CD8-positive, alpha-beta memory T cell (primary cell): Measurements from ENCODE around the gene ITCH. TPM values are rescaled to one million over a fixed set of nuclear protein-coding genes. Genes with fewer than 3 reads are reported as not detected.
A peak's percentile ranks its signal among the peaks of the same experiment; 100 is the strongest.

Experiments used
- CTCF ChIA-PET: fragments of 350-600 bp; sonication (Branson Sonifier 250); formaldehyde crosslinking; loops from one replicate; lab custom pipeline; 2021; ENCODE audit warnings: antibody characterized with exemption; lab: Charles Lee
- POLR2A ChIA-PET: fragments of 350-600 bp; sonication (Branson Sonifier 250); formaldehyde crosslinking; loops from one replicate; lab custom pipeline; 2021; ENCODE audit warnings: antibody characterized with exemption; lab: Charles Lee
- DNase-seq, 5 donors: peaks; one replicate each; pipeline versions ENCODE4 v3.0.0 to v3.0.0-alpha.2; 2020 to 2022; ENCODE audit warnings: mixed read lengths in 1 of 5
- H3K27ac ChIP-seq: one replicate; pipeline ENCODE4 v1.7.0; 2013; ENCODE audit warnings: low read depth, mild to moderate bottlenecking, low read length, moderate library complexity
- H3K27me3 ChIP-seq: 2 replicates; pipeline ENCODE4 v1.7.0; 2013; ENCODE audit warnings: low read length, mild to moderate bottlenecking; ENCODE audit not compliant: insufficient read depth, poor library complexity, severe bottlenecking
- H3K36me3 ChIP-seq: 2 replicates; pipeline ENCODE4 v1.7.0; 2013; ENCODE audit warnings: mild to moderate bottlenecking, low read length, moderate library complexity; ENCODE audit not compliant: insufficient read depth
- H3K4me1 ChIP-seq: 2 replicates; pipeline ENCODE4 v1.7.0; 2013; ENCODE audit warnings: mild to moderate bottlenecking, low read length, moderate library complexity; ENCODE audit not compliant: insufficient read depth
- H3K4me3 ChIP-seq: 2 replicates; pipeline ENCODE4 v1.7.0; 2013; ENCODE audit warnings: mild to moderate bottlenecking, low read length
- H3K9me3 ChIP-seq: 2 replicates; pipeline ENCODE4 v1.7.0; 2013; ENCODE audit warnings: mild to moderate bottlenecking, low read length
- H3K27ac Mint-ChIP-seq, 8 donors: one replicate each; pipeline ENCODE4 v1.8.0; 2020 to 2021; ENCODE audit warnings: mixed read lengths in 8 of 8, mild to moderate bottlenecking in 6 of 8, inconsistent platforms in 3 of 8, moderate library complexity in 3 of 8
- H3K27me3 Mint-ChIP-seq, 2 donors: one replicate each; pipeline ENCODE4 v1.8.0; 2020 to 2021; ENCODE audit warnings: mixed read lengths in 2 of 2, mild to moderate bottlenecking in 1 of 2, moderate library complexity in 1 of 2
- H3K36me3 Mint-ChIP-seq, 3 donors: one replicate each; pipeline ENCODE4 v1.8.0; 2020 to 2021; ENCODE audit warnings: mixed read lengths in 3 of 3, inconsistent platforms in 1 of 3, mild to moderate bottlenecking in 1 of 3
- H3K4me1 Mint-ChIP-seq, 3 donors: one replicate each; pipeline ENCODE4 v1.8.0; 2020 to 2021; ENCODE audit warnings: mixed read lengths in 3 of 3, inconsistent platforms in 1 of 3, mild to moderate bottlenecking in 1 of 3
- H3K4me3 Mint-ChIP-seq, 7 donors: one replicate each; pipeline ENCODE4 v1.8.0; 2020 to 2021; ENCODE audit warnings: mixed read lengths in 7 of 7, mild to moderate bottlenecking in 6 of 7, moderate library complexity in 4 of 7, inconsistent platforms in 2 of 7
- H3K9me3 Mint-ChIP-seq, 5 donors: one replicate each; pipeline ENCODE4 v1.8.0; 2020 to 2022; ENCODE audit warnings: mixed read lengths in 5 of 5, mild to moderate bottlenecking in 3 of 5, moderate library complexity in 2 of 5, inconsistent platforms in 1 of 5
- polyA plus RNA-seq: library from polyadenylated mRNA; unstranded; fragments of 300-500 nt; fragmentation: Illumina TruSeq; gene quantifications from one replicate; pipeline ENCODE4 v1.2.3, GENCODE V29; 2021
- total RNA-seq, 2 experiments: library from RNA; stranded (reverse); gene quantifications; one replicate each; pipeline ENCODE4 v1.2.3, GENCODE V29; 2021

ITCH gene
- total and polyA plus RNA-seq, 3 experiments from 2014 or later: 38.0 to 51.7 (median 45.6) TPM

GRCh38 chr20:34532320-34532719 lies 169.2 kb downstream of the ITCH start:
- Mint-ChIP-seq H3K4me1 (peaks cover 15 to 27% (median 17%) of the 10 kb centered on the region in 3 donors), H3K27ac (peak overlapping the region in 1 of 8 donors; percentile 43), H3K27me3 (no peaks in the 10 kb centered on the region), H3K36me3 (peaks cover 0 to 85% (median 18%) of the 10 kb centered on the region in 3 donors), H3K4me3 (no peak overlapping the region), H3K9me3 (no peaks in the 10 kb centered on the region)
- Histone ChIP-seq H3K4me3 (no peak overlapping the region), H3K9me3 (no peaks in the 10 kb centered on the region), H3K27ac (no peak overlapping the region), H3K27me3 (no peaks in the 10 kb centered on the region), H3K4me1 (no peaks in the 10 kb centered on the region), H3K36me3 (peaks cover 55% of the 10 kb centered on the region)
- POLR2A ChIA-PET: no interaction called here
- no peak for DNase-seq
- CTCF ChIA-PET: interaction anchor here (1.1 kb wide), 1 partner anchor 220 kb away, joined by 3 read pairs; no protein-coding TSS in a partner anchor

- H3K4me1 ChIP-seq: no peaks in the 10 kb centered on the region
- no peaks in the 10 kb centered on the region for H3K27me3 ChIP-seq
- H3K9me3 ChIP-seq: no peaks in the 10 kb centered on the region
- H3K36me3 ChIP-seq: peaks cover 51% of the 10 kb centered on the region
- H3K9me3 Mint-ChIP-seq: no peaks in the 10 kb centered on the region
- DNase-seq: no peak
- no peaks in the 10 kb centered on the region for H3K27me3 Mint-ChIP-seq
- H3K27ac Mint-ChIP-seq: peak overlapping the region in 3 of 8 donors; percentile 43 to 87 (median 72)
- CTCF ChIA-PET: interaction anchor here (1.1 kb wide), 1 partner anchor 220 kb away, joined by 3 read pairs; no protein-coding TSS in a partner anchor
- no peak overlapping the region for H3K27ac ChIP-seq
- peaks cover 15 to 28% (median 17%) of the 10 kb centered on the region in 3 donors for H3K4me1 Mint-ChIP-seq
- H3K4me3 Mint-ChIP-seq: no peak overlapping the region
- POLR2A ChIA-PET: no interaction called here
- no peak overlapping the region for H3K4me3 ChIP-seq
- peaks cover 0 to 85% (median 19%) of the 10 kb centered on the region in 3 donors for H3K36me3 Mint-ChIP-seq
Observed at GRCh38 chr20:34532756-34533155, 169.7 kb downstream of the ITCH start.

- Mint-ChIP-seq H3K36me3 (peaks cover 0 to 82% (median 19%) of the 10 kb centered on the region in 3 donors), H3K27me3 (no peaks in the 10 kb centered on the region), H3K4me3 (no peak overlapping the region), H3K9me3 (no peaks in the 10 kb centered on the region), H3K4me1 (peaks cover 15 to 26% (median 17%) of the 10 kb centered on the region in 3 donors), H3K27ac (peak overlapping the region in 3 of 8 donors; percentile 13 to 89 (median 51))
- Histone ChIP-seq H3K9me3 (no peaks in the 10 kb centered on the region), H3K36me3 (peaks cover 45% of the 10 kb centered on the region), H3K4me1 (no peaks in the 10 kb centered on the region), H3K4me3 (no peak overlapping the region), H3K27ac (no peak overlapping the region), H3K27me3 (no peaks in the 10 kb centered on the region)
- POLR2A ChIA-PET: no interaction called here
- CTCF ChIA-PET: interaction anchor here (0.9 kb wide), 1 partner anchor 173 kb away, joined by 3 read pairs; no protein-coding TSS in a partner anchor
- DNase-seq: no peak
Observed at GRCh38 chr20:34534391-34535165, 171.5 kb downstream of the ITCH start.

- no peak overlapping the region for H3K27ac ChIP-seq
- ChIA-PET CTCF (interaction anchor here (0.9 kb wide), 1 partner anchor 173 kb away, joined by 3 read pairs; no protein-coding TSS in a partner anchor), POLR2A (no interaction called here)
- no peaks in the 10 kb centered on the region for H3K4me1 ChIP-seq
- H3K9me3 Mint-ChIP-seq: no peaks in the 10 kb centered on the region
- H3K36me3 Mint-ChIP-seq: peaks cover 0 to 80% (median 17%) of the 10 kb centered on the region in 3 donors
- H3K4me3 ChIP-seq: no peak overlapping the region
- H3K4me1 Mint-ChIP-seq: peaks cover 14 to 27% (median 16%) of the 10 kb centered on the region in 3 donors
- H3K9me3 ChIP-seq: no peaks in the 10 kb centered on the region
- peaks cover 42% of the 10 kb centered on the region for H3K36me3 ChIP-seq
- H3K27me3 ChIP-seq: no peaks in the 10 kb centered on the region
- H3K4me3 Mint-ChIP-seq: no peak overlapping the region
- DNase-seq: no peak
- H3K27me3 Mint-ChIP-seq: no peaks in the 10 kb centered on the region
- peak overlapping the region in 6 of 8 donors; percentile 50 to 94 (median 64) for H3K27ac Mint-ChIP-seq
Observed at GRCh38 chr20:34535301-34535840, 172.3 kb downstream of the ITCH start.

GRCh38 chr20:34535857-34536256 lies 172.8 kb downstream of the ITCH start:
- H3K9me3 ChIP-seq: no peaks in the 10 kb centered on the region
- Mint-ChIP-seq H3K9me3 (no peaks in the 10 kb centered on the region), H3K36me3 (peaks cover 0 to 80% (median 18%) of the 10 kb centered on the region in 3 donors), H3K27me3 (no peaks in the 10 kb centered on the region), H3K27ac (peak overlapping the region in 6 of 8 donors; percentile 50 to 94 (median 64)), H3K4me1 (peaks cover 14 to 27% (median 16%) of the 10 kb centered on the region in 3 donors), H3K4me3 (no peak overlapping the region)
- ChIA-PET POLR2A (no interaction called here), CTCF (interaction anchor here (0.9 to 2.8 kb wide), 3 partner anchors 27 to 231 kb away, joined by 4 to 20 read pairs (median 7); no protein-coding TSS in a partner anchor)
- no peaks in the 10 kb centered on the region for H3K27me3 ChIP-seq
- H3K36me3 ChIP-seq: peaks cover 47% of the 10 kb centered on the region
- peaks cover 2% of the 10 kb centered on the region for H3K4me1 ChIP-seq
- H3K4me3 ChIP-seq: no peak overlapping the region
- DNase-seq: no peak
- H3K27ac ChIP-seq: no peak overlapping the region

GRCh38 chr20:34536798-34537394 lies 173.8 kb downstream of the ITCH start:
- no peaks in the 10 kb centered on the region for H3K9me3 ChIP-seq
- CTCF ChIA-PET: interaction anchor here (0.9 to 2.8 kb wide), 6 partner anchors 14 to 233 kb away, joined by 3 to 20 read pairs (median 5); no protein-coding TSS in a partner anchor
- peaks cover 12% of the 10 kb centered on the region for H3K4me1 ChIP-seq
- Mint-ChIP-seq H3K4me1 (peaks cover 18 to 30% (median 18%) of the 10 kb centered on the region in 3 donors), H3K27ac (peak overlapping the region in 1 of 8 donors; percentile 63), H3K27me3 (no peaks in the 10 kb centered on the region), H3K9me3 (no peaks in the 10 kb centered on the region), H3K36me3 (peaks cover 0 to 79% (median 24%) of the 10 kb centered on the region in 3 donors), H3K4me3 (no peak overlapping the region)
- POLR2A ChIA-PET: no interaction called here
- no peak overlapping the region for H3K4me3 ChIP-seq
- no peaks in the 10 kb centered on the region for H3K27me3 ChIP-seq
- H3K27ac ChIP-seq: no peak overlapping the region
- peak in 2 of 5 donors; percentile 28 to 64 for DNase-seq
- H3K36me3 ChIP-seq: peaks cover 41% of the 10 kb centered on the region

GRCh38 chr20:34537651-34538050 lies 174.6 kb downstream of the ITCH start:
- Histone ChIP-seq H3K27me3 (no peaks in the 10 kb centered on the region), H3K4me1 (peaks cover 13% of the 10 kb centered on the region), H3K4me3 (no peak overlapping the region), H3K27ac (no peak overlapping the region), H3K36me3 (peaks cover 41% of the 10 kb centered on the region), H3K9me3 (no peaks in the 10 kb centered on the region)
- CTCF ChIA-PET: interaction anchor here (0.9 to 2.8 kb wide), 9 partner anchors 15 to 232 kb away, joined by 3 to 20 read pairs (median 4); partner anchors contain the start of gene DYNLRB1
- H3K4me3 Mint-ChIP-seq: no peak overlapping the region
- peaks cover 18 to 34% (median 19%) of the 10 kb centered on the region in 3 donors for H3K4me1 Mint-ChIP-seq
- H3K27me3 Mint-ChIP-seq: no peaks in the 10 kb centered on the region
- no peaks in the 10 kb centered on the region for H3K9me3 Mint-ChIP-seq
- H3K27ac Mint-ChIP-seq: peak overlapping the region in 1 of 8 donors; percentile 63
- H3K36me3 Mint-ChIP-seq: peaks cover 0 to 77% (median 24%) of the 10 kb centered on the region in 3 donors
- no peak for DNase-seq
- POLR2A ChIA-PET: no interaction called here
